ENCODE results near the gene CPE.
"Not testable (repeated sequence)": the region's sequence is repeated elsewhere in the genome, so short reads cannot be mapped to it uniquely, and the experiment has no call there.

GRCh38 chr4:165453140-165453539 lies 74.3 kb downstream of the CPE start:
- not testable (repeated sequence) for TF ChIP-seq REST (IDR thresholded peaks at IDR 0.05; ENCODE audit: insufficient replicate concordance, low read depth); CTCF (IDR thresholded peaks at IDR 0.05; ENCODE audit: insufficient read depth, low read length)

Measured in HL-60 (cell line).